ENCODE results near the gene NUF2.

Gene NUF2

DNA sequence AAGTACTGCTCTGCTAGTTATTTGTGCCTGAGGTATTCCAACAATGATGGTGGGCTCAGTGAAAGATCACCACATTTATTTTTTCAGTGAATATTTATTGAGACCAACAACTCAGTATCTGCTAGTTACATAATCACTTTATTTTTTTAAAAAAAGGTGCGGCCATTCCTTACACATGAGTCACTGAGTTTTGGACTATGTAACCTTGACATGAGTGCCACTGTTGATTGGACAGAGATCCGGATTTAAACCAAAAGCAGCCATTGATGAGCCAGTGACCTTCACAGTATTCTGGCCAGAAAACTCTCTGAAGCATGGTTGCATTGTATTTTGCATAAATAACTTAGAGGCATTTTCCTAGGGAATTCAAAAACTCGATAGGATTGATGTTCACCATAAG lies 79.5 kb downstream of the NUF2 start:
- no peak for DNase-seq (ENCODE audit: low read depth)

All from activated T-cell treated with anti-CD3 and anti-CD28 coated beads for 1 hour (primary cell).